Endothelial cell of umbilical vein (primary cell): ENCODE data around the gene PTPRT. TPM values are rescaled to one million over a fixed set of nuclear protein-coding genes. Genes with fewer than 3 reads are reported as not detected.

Experiments used
- BruUV-seq: library from RNA; stranded (reverse); fragments of 400-500 nt; replicated peaks from 2 replicates; lab custom pipeline; 2021; lab: Mats Ljungman, UMichigan
- CTCF ChIA-PET: fragments of 300-600, 350-600 bp; sonication (Branson Sonifier 250); formaldehyde crosslinking; loops from one replicate; lab custom pipeline; 2021; ENCODE audit warnings: antibody characterized with exemption, inconsistent platforms; lab: Charles Lee
- POLR2A ChIA-PET: fragments of 300-600, 350-600 bp; sonication (Branson Sonifier 250); formaldehyde crosslinking; loops from one replicate; lab custom pipeline; 2021; ENCODE audit warnings: antibody characterized with exemption, inconsistent platforms; lab: Charles Lee
- DNase-seq: peaks from one replicate; pipeline ENCODE4 v3.0.0-alpha.2; 2011; ENCODE audit warnings: low read depth, low spot score
- FAIRE-seq: peaks from 2 replicates; lab custom pipeline; 2011; peaks lifted over from hg19 to GRCh38; lab: Jason Lieb, UNC
- H2AFZ ChIP-seq: 2 replicates; pipeline ENCODE4 v1.6.0; 2012; ENCODE audit warnings: low read depth, low read length, control low read depth, inconsistent platforms
- H3K27ac ChIP-seq: 2 replicates; pipeline ENCODE4 v1.5.1; 2011; ENCODE audit warnings: low read depth, mild to moderate bottlenecking, control low read depth, low read length, moderate library complexity; ENCODE audit not compliant: insufficient read depth
- H3K27me3 ChIP-seq, 2 experiments: 2 replicates each; pipeline versions ENCODE4 v1.6.0 to v1.6.1; 2011; ENCODE audit warnings: low read length in 2 of 2, mixed read lengths in 1 of 2; ENCODE audit not compliant: control insufficient read depth in 2 of 2, insufficient read depth in 2 of 2
- H3K36me3 ChIP-seq, 2 experiments: 2 replicates in 1 of 2; 3 replicates in 1 of 2; pipeline ENCODE4 v1.5.1; 2011; ENCODE audit warnings: low read length in 2 of 2, mild to moderate bottlenecking in 1 of 2, moderate library complexity in 1 of 2; ENCODE audit not compliant: control insufficient read depth in 2 of 2, insufficient read depth in 2 of 2; ENCODE audit errors: extremely low read depth in 1 of 2
- H3K4me1 ChIP-seq: 3 replicates; pipeline ENCODE4 v1.5.1; 2011; ENCODE audit warnings: mild to moderate bottlenecking, low read length; ENCODE audit not compliant: control insufficient read depth, insufficient read depth; ENCODE audit errors: extremely low read depth
- H3K4me2 ChIP-seq: 2 replicates; pipeline ENCODE4 v1.6.1; 2011; ENCODE audit warnings: low read length, control low read depth, mixed read lengths; ENCODE audit not compliant: insufficient read depth
- H3K4me3 ChIP-seq, 3 experiments: fragments of 200-600 bp in 1 of 3; sonication (generic), shearing (Covaris generic) in 1 of 3; replicated peaks in 1 of 3; 2 replicates each; pipeline ENCODE4 v1.5.1; 2011 to 2016; ENCODE audit warnings: control low read depth in 3 of 3, low read length in 3 of 3, mild to moderate bottlenecking in 2 of 3, inconsistent platforms in 1 of 3, low read depth in 1 of 3, moderate library complexity in 1 of 3; ENCODE audit not compliant: insufficient read depth in 1 of 3
- H3K79me2 ChIP-seq: 2 replicates; pipeline ENCODE4 v1.6.0; 2012; ENCODE audit warnings: low read length, inconsistent platforms; ENCODE audit not compliant: control insufficient read depth, insufficient read depth
- H3K9ac ChIP-seq: replicated peaks from 2 replicates; pipeline ENCODE3; 2011; ENCODE audit warnings: low read length, control low read depth; ENCODE audit not compliant: insufficient read depth; ENCODE audit errors: extremely low read depth
- H3K9me1 ChIP-seq: replicated peaks from 3 replicates; pipeline ENCODE4 v1.6.0; 2011; ENCODE audit warnings: mild to moderate bottlenecking, low read length; ENCODE audit not compliant: control insufficient read depth, insufficient read depth; ENCODE audit errors: extremely low read depth
- H3K9me3 ChIP-seq: replicated peaks from 2 replicates; pipeline ENCODE4 v1.5.1; 2012; ENCODE audit warnings: low read length, inconsistent platforms; ENCODE audit not compliant: control insufficient read depth, insufficient read depth
- H4K20me1 ChIP-seq: replicated peaks from 2 replicates; pipeline ENCODE3; 2011; ENCODE audit warnings: mild to moderate bottlenecking, low read length; ENCODE audit not compliant: control insufficient read depth, insufficient read depth; ENCODE audit errors: extremely low read depth
- CTCF ChIP-seq, 2 donors: IDR thresholded peaks; 1 replicate in 1 of 2; 2 replicates in 1 of 2; pipeline ENCODE4 v1.5.1; 2011; ENCODE audit warnings: low read length in 2 of 2, mild to moderate bottlenecking in 2 of 2, moderate library complexity in 2 of 2, control low read depth in 1 of 2, inconsistent platforms in 1 of 2, low read depth in 1 of 2; ENCODE audit not compliant: insufficient read depth in 1 of 2; ENCODE audit errors: extremely low read depth in 1 of 2
- EZH2 ChIP-seq: IDR thresholded peaks from 2 replicates; pipeline ENCODE4 v1.6.1; 2012; ENCODE audit warnings: borderline replicate concordance, low read depth, mild to moderate bottlenecking, moderate library complexity, low read length, inconsistent platforms; ENCODE audit not compliant: severe bottlenecking
- FOS ChIP-seq: IDR thresholded peaks from 2 replicates; pipeline ENCODE4 v1.6.1; 2011; ENCODE audit warnings: mild to moderate bottlenecking, low read length, moderate library complexity, borderline replicate concordance; ENCODE audit not compliant: insufficient read depth
- GATA2 ChIP-seq: IDR thresholded peaks from 2 replicates; pipeline ENCODE4 v1.7.0; 2011; ENCODE audit warnings: low read depth, mild to moderate bottlenecking, moderate library complexity, mixed read lengths, low read length; ENCODE audit not compliant: insufficient read length, insufficient read depth
- JUN ChIP-seq: IDR thresholded peaks from 2 replicates; pipeline ENCODE4 v1.6.1; 2011; ENCODE audit warnings: borderline replicate concordance, low read depth; ENCODE audit not compliant: insufficient read length, insufficient read depth
- MAX ChIP-seq: IDR thresholded peaks from 2 replicates; pipeline ENCODE4 v1.6.1; 2011; ENCODE audit not compliant: insufficient read depth, insufficient read length
- MYC ChIP-seq: IDR thresholded peaks from one replicate; pipeline ENCODE4 v1.6.1; 2011; ENCODE audit warnings: mild to moderate bottlenecking, low read depth, low read length
- POLR2A ChIP-seq: IDR thresholded peaks from 2 replicates; pipeline ENCODE4 v1.6.1; 2012; ENCODE audit warnings: low read depth, mild to moderate bottlenecking, control low read depth, low read length
- POLR2AphosphoS5 ChIP-seq: IDR thresholded peaks from 2 replicates; pipeline ENCODE4 v1.6.1; 2012; ENCODE audit warnings: low read depth, mild to moderate bottlenecking, control low read depth, low read length, moderate library complexity; ENCODE audit not compliant: insufficient read depth
- dilution Hi-C: fragments of 300-500 bp; cut with MboI; formaldehyde crosslinking; loops from one replicate; pipeline ENCODE4 v1.15.0; 2019; ENCODE audit warnings: low sequenced_read_pairs; ENCODE audit not compliant: extremely low pct_ligation_motif_present
- intact Hi-C: fragments of 100-400 bp; cut with micrococcal nuclease; formaldehyde crosslinking; loops from one replicate; pipeline ENCODE4 v1.10.0; 2022
- polyA plus RNA-seq, 4 experiments: library from polyadenylated mRNA; depleted of rRNA in 3 of 4; stranded (reverse) in 3 of 4; unstranded in 1 of 4; fragments of >200 nt; gene quantifications; 2 replicates each; pipeline versions ENCODE4 v1.2.1 to v1.2.3, GENCODE V29; 2011 to 2012; ENCODE audit warnings: missing spikeins in 1 of 4
- total RNA-seq: library from RNA; stranded (reverse); gene quantifications from 2 replicates; pipeline ENCODE4 v1.2.3, GENCODE V29; 2021

Gene PTPRT
- total and polyA plus RNA-seq, 2 donors (not counting 3 experiments of a cell fraction or from before 2014, with no cell fraction given): not detected

GRCh38 chr20:42095221-42095620 lies 1094.5 kb downstream of the PTPRT start:
- H3K79me2 ChIP-seq: no peaks in the 10 kb centered on the region
- DNase-seq (no peak), FAIRE-seq (no peak)
- H3K27me3 ChIP-seq: no peaks in the 10 kb centered on the region
- H3K27ac ChIP-seq: no peak overlapping the region
- no peak for TF ChIP-seq FOS
- no peak for TF ChIP-seq POLR2AphosphoS5
- TF ChIP-seq MAX: no peak
- TF ChIP-seq JUN: no peak
- TF ChIP-seq CTCF (IDR thresholded peaks at IDR 0.05; ENCODE audit: extremely low read depth in 1 of 2, insufficient read depth in 1 of 2, low read depth in 1 of 2, low read length in 2 of 2): no peak
- TF ChIP-seq EZH2: no peak
- TF ChIP-seq POLR2A: no peak
- no peak for TF ChIP-seq MYC
- no peak for TF ChIP-seq GATA2
- no peak overlapping the region for H3K4me2 ChIP-seq
- no peak overlapping the region for H3K4me3 ChIP-seq
- H3K9me3 ChIP-seq: peaks cover 6% of the 10 kb centered on the region
- no peaks in the 10 kb centered on the region for H3K36me3 ChIP-seq
- no peaks in the 10 kb centered on the region for H4K20me1 ChIP-seq
- H3K4me1 ChIP-seq: no peaks in the 10 kb centered on the region
- no peak overlapping the region for H3K9ac ChIP-seq
- no TSS peak for BruUV-seq
- ChIA-PET POLR2A (no interaction called here), CTCF (no interaction called here)
- no peak overlapping the region for H2AFZ ChIP-seq
- dilution Hi-C loops: no loop called here
- no peaks in the 10 kb centered on the region for H3K9me1 ChIP-seq
- intact Hi-C loops: no loop called here
